Mesodermal cell (in vitro differentiated cells): ENCODE results near the gene TBC1D8.

Experiments
- H3K27ac ChIP-seq: 2 replicates; pipeline ENCODE4 v1.7.0; 2013; ENCODE audit warnings: mild to moderate bottlenecking, low read depth, low read length, moderate library complexity; ENCODE audit not compliant: severe bottlenecking
- H3K36me3 ChIP-seq: 2 replicates; pipeline ENCODE4 v1.7.1; 2013; ENCODE audit warnings: mild to moderate bottlenecking, low read length, moderate library complexity; ENCODE audit not compliant: control insufficient read depth, insufficient read depth
- H3K4me1 ChIP-seq: one replicate; pipeline ENCODE4 v1.7.1; 2013; ENCODE audit warnings: mild to moderate bottlenecking, low read length; ENCODE audit not compliant: insufficient read depth, control insufficient read depth, poor library complexity, severe bottlenecking
- H3K4me3 ChIP-seq: 2 replicates; pipeline ENCODE4 v1.7.0; 2013; ENCODE audit warnings: low read length, control low read depth, mild to moderate bottlenecking; ENCODE audit not compliant: insufficient read depth, poor library complexity, severe bottlenecking; ENCODE audit errors: extremely low read depth
- H3K9me3 ChIP-seq: 2 replicates; pipeline ENCODE4 v1.7.1; 2013; ENCODE audit warnings: mild to moderate bottlenecking, low read length, moderate library complexity; ENCODE audit not compliant: control insufficient read depth
- WGBS, 2 experiments: methylation state at CpG; one replicate each; pipeline ENCODE4 v1.1.5; 2013; ENCODE audit warnings: missing lambda C conversion rate in 2 of 2; ENCODE audit not compliant: insufficient coverage in 2 of 2; 5-methylcytosine and 5-hydroxymethylcytosine counted together

Gene TBC1D8

DNA sequence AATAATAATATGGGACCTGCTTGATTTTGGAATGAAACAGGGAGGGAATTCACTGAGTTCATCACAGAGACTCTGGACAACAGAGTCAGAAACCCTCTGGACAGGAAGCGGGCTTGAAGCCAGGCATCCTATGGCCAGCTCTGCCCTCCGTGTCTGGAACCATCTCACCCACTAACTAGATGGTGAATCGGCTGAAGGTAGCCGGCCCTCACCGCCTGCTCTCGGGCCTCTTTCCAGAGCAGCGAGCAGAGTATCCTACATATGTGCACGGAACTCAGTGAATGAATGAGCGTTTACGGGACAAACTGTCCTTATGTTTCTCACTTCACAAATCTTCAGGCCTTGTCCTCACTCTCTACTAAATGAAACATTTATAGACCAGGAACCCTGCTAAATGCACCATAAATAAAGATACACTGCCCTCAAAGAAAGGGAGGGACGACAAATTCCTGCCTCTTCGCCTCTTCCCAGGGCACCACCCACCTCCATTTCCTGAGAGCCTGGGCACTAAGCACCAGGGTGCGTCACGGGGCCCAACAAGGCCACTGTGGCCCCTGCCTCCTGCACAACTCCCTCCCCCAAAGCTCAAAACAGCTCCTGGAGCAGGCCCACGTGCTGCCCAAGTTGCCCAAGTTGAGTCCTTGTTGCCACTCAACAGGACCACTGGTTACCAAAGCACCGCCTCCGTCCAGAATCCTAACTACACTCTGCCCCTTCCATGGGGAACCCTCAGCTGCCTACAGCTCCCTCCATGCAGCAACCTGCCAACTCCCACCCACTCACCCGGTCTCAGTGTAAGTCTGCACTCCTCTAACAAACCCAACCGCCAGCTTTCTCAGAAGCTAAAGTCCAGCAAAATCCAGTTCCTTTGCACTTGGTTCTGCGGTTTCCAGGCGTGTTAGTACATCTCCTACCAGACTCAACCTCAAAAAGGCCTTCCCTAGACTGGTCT, 1.7 kb downstream of the TBC1D8 start:
- Histone ChIP-seq H3K27ac (no peak overlapping the region), H3K9me3 (no peaks in the 10 kb centered on the region), H3K36me3 (no peaks in the 10 kb centered on the region), H3K4me3 (peak overlapping the region; percentile 50), H3K4me1 (peaks cover 4% of the 10 kb centered on the region)
- 86 to 87% methylated on average over 16 to 21 of the region's 21 CpGs for WGBS, 2 experiments

- 83 to 89% methylated on average over 4 to 5 of the region's 5 CpGs for WGBS, 2 experiments
- no peaks in the 10 kb centered on the region for H3K36me3 ChIP-seq
These were observed 2.4 kb downstream of the TBC1D8 start for GRCh38 chr2:101148777-101149176.

DNA sequence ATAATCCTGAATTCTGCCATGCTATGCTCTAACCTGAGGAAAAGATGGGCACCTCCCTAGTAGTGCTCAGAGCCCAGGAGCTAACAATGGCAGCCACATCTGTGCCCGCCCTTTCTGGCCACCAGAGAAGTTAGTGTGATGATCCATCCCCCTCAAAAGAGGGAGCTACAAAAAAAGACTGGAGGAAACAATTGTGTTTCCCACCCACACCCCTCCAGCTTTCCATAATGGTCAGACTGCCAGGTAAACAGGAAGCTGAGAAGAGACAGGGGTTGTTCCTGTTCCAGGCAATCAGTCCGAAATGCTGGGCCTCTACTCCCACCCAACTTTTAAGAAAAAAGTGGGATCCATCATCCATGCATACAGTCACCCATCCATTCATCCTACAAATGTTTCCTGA, 3.2 kb downstream of the TBC1D8 start:
- Histone ChIP-seq H3K27ac (no peak overlapping the region), H3K36me3 (no peaks in the 10 kb centered on the region), H3K9me3 (no peaks in the 10 kb centered on the region), H3K4me1 (peaks cover 7% of the 10 kb centered on the region), H3K4me3 (no peak overlapping the region)
- WGBS, 2 experiments, result 0 to 50% methylated on average over 1 to 2 of the region's 2 CpGs

More at GRCh38 chr2:101148777-101149176, 2.4 kb downstream of the TBC1D8 start:
- Histone ChIP-seq H3K4me1 (peaks cover 7% of the 10 kb centered on the region), H3K9me3 (no peaks in the 10 kb centered on the region), H3K4me3 (no peak overlapping the region), H3K27ac (no peak overlapping the region)

- 92 to 96% methylated on average over 5 to 6 of the region's 11 CpGs for WGBS, 2 experiments
- Histone ChIP-seq H3K4me1 (peaks cover 7% of the 10 kb centered on the region), H3K27ac (no peak overlapping the region), H3K9me3 (no peaks in the 10 kb centered on the region), H3K4me3 (no peak overlapping the region), H3K36me3 (no peaks in the 10 kb centered on the region)
These were observed 4.1 kb downstream of the TBC1D8 start for GRCh38 chr2:101147062-101147461.

DNA sequence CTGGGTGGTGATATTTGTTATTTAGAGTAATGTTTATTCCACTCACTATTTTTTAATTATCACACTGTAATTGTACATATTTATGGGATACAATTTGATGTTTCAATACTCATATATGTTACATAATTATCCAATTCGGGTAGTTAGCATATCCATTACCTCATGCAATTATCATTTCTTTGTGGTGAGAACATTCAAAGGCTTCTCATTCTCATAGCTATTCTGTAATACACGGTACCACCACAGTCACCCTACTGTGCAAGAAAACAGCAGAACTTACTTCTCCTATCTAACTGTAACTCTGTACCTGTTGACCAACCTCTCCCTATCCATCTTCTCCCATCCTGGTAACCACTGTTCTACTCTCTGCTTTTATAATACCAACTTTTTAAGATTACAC, 4.6 kb downstream of the TBC1D8 start:
- 83% methylated on average over 1 to 2 of the region's 2 CpGs for WGBS, 2 experiments
- Histone ChIP-seq H3K4me1 (peaks cover 7% of the 10 kb centered on the region), H3K9me3 (no peaks in the 10 kb centered on the region), H3K36me3 (no peaks in the 10 kb centered on the region), H3K4me3 (no peak overlapping the region), H3K27ac (no peak overlapping the region)

DNA sequence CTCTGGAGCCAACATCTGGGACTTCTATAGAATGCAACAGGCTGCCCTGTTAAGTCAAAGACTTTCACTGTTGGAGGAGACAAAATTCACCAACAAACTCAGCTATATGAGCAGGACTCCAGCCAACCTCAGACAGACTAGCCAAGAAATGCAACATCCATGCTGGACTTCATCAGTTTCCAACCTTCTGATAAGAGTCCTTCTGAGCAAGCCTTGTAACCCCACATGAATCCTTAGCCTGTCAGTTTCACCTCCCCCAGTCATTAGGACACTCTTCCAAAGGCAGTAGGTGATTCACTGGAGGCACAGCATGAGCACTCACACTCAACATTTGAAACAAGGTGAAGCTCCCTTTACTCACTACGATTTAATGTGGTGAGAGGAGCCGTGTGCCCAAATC, 5.8 kb downstream of the TBC1D8 start:
- 20% methylated on average over 1 of the region's 2 CpGs; no CpG with 5 or more reads in 1 of the 2 experiments for WGBS, 2 experiments
- H3K9me3 ChIP-seq, result no peaks in the 10 kb centered on the region
- H3K4me1 ChIP-seq, result peaks cover 4% of the 10 kb centered on the region
- H3K36me3 ChIP-seq, result no peaks in the 10 kb centered on the region
- H3K27ac ChIP-seq, result no peak overlapping the region
- no peak overlapping the region for H3K4me3 ChIP-seq

DNA sequence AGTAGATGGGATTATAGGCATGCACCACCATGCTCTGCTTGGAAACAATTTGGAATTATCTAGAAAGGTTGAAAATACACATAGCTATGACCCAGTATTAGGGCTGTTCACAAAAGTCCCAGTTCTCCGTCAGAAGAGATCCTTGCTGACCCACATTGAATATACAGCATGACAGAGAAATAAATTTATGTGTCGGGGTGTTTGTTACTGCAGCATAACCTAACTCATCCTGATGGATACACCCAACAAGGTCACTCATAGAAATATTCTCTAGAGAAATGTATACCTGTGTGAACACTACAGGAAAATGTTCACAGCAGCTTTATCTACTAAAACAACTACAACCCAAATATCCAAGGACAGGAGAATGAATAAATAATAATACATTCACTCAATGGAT, 9.0 kb downstream of the TBC1D8 start:
- Histone ChIP-seq H3K4me3 (no peak overlapping the region), H3K9me3 (no peaks in the 10 kb centered on the region), H3K36me3 (no peaks in the 10 kb centered on the region), H3K4me1 (peaks cover 3% of the 10 kb centered on the region), H3K27ac (no peak overlapping the region)
- no CpG with 5 or more reads among the region's 2 CpGs for WGBS, 2 experiments

GRCh38 chr2:101140978-101141655, 10.1 kb downstream of the TBC1D8 start:
- Histone ChIP-seq H3K4me3 (no peak overlapping the region), H3K27ac (no peak overlapping the region), H3K9me3 (no peaks in the 10 kb centered on the region), H3K36me3 (no peaks in the 10 kb centered on the region), H3K4me1 (peaks cover 3% of the 10 kb centered on the region)
- 91 to 94% methylated on average over 4 to 5 of the region's 7 CpGs for WGBS, 2 experiments

- Histone ChIP-seq H3K4me1 (peaks cover 3% of the 10 kb centered on the region), H3K9me3 (no peaks in the 10 kb centered on the region), H3K36me3 (no peaks in the 10 kb centered on the region), H3K27ac (no peak overlapping the region), H3K4me3 (no peak overlapping the region)
- WGBS, 2 experiments, result 87 to 91% methylated on average over 7 of the region's 7 CpGs
These were observed 10.9 kb downstream of the TBC1D8 start for GRCh38 chr2:101140237-101140636.

DNA sequence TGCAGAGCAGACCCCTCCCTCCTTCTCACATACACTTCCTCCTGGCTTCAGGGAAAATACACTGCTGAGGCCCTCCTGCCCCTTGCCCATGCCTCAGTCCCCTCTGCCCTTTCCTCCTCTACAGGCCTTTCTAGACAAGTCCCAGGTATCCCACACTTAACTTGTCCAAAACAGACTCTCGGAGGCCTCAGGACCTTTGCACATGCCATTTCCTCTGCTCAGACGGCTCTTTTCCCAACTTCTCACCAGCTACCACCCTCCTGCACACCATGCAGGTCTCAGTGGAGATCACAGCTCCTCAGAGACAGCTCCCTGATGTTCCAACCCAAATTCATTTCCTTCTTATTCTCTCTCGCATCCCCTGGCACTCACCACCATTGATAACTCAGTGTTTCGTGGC, 11.7 kb downstream of the TBC1D8 start:
- no peak overlapping the region for H3K27ac ChIP-seq
- H3K4me1 ChIP-seq, result peaks cover 3% of the 10 kb centered on the region
- no peaks in the 10 kb centered on the region for H3K36me3 ChIP-seq
- no peak overlapping the region for H3K4me3 ChIP-seq
- no peaks in the 10 kb centered on the region for H3K9me3 ChIP-seq
- 89 to 96% methylated on average over 4 of the region's 4 CpGs for WGBS, 2 experiments
